ENCODE data around the gene ALKBH5. TPM values are rescaled to one million over a fixed set of nuclear protein-coding genes. Genes with fewer than 3 reads are reported as not detected.

ALKBH5 gene
- total and polyA plus RNA-seq, 2 experiments from 2014 or later, result 32.2 to 117 TPM

GRCh38 chr17:18253947-18254821 is 70.6 kb downstream of the ALKBH5 start (continued):
- TF ChIP-seq ZNF462 (CRISPR knock-in tag; IDR thresholded peaks at IDR 0.05), result no peak

GRCh38 chr17:18254888-18255649 is 71.4 kb downstream of the ALKBH5 start:
- TF ChIP-seq CTCF (conservative IDR thresholded peaks at IDR 0.05; ENCODE audit: low read depth in 2 of 2), result peak in 1 of 2 experiments; percentile 22; a peak in 2 of 4 replicates
- no peak for TF ChIP-seq ZNF114 (CRISPR knock-in tag; IDR thresholded peaks at IDR 0.05)
- H3K9me3 Mint-ChIP-seq, result no peaks in the 10 kb centered on the region
- H3K4me1 ChIP-seq (ENCODE audit: insufficient read depth), result peaks cover 15% of the 10 kb centered on the region
- peaks cover 12% of the 10 kb centered on the region for H3K36me3 ChIP-seq (ENCODE audit: insufficient read depth)
- DNase-seq (ENCODE audit: low spot score), result no peak
- H3K4me3 ChIP-seq, result no peak overlapping the region
- H2AFZ ChIP-seq, result no peak overlapping the region
- ATAC-seq, result no peak
- H3K9me2 ChIP-seq (ENCODE audit: insufficient read depth), result no peaks in the 10 kb centered on the region
- no peak overlapping the region for H3K27ac Mint-ChIP-seq
- H3K4me3 Mint-ChIP-seq, result peak overlapping the region; percentile 16; the same call in 1 of the 3 replicates
- H4K20me1 ChIP-seq (replicated peaks; ENCODE audit: insufficient read depth), result peaks cover 4% of the 10 kb centered on the region
- H3K4me2 ChIP-seq, result no peak overlapping the region
- H3K36me3 Mint-ChIP-seq (ENCODE audit: low read depth), result peaks cover 58% of the 10 kb centered on the region
- H3F3A ChIP-seq (replicated peaks; ENCODE audit: low read depth), result peaks cover 13% of the 10 kb centered on the region
- H3K27me3 ChIP-seq (ENCODE audit: insufficient read depth), result no peaks in the 10 kb centered on the region
- peaks cover 8% of the 10 kb centered on the region for H3K27me3 Mint-ChIP-seq (ENCODE audit: insufficient read depth, low read depth, poor library complexity)
- H3K79me2 ChIP-seq (replicated peaks; ENCODE audit: insufficient read depth), result peaks cover 27% of the 10 kb centered on the region
- no peak overlapping the region for H3K27ac ChIP-seq (ENCODE audit: low read depth)
- peaks cover 21% of the 10 kb centered on the region for H3K4me1 Mint-ChIP-seq

All from GM23338 (cell line).